Right lobe of liver (tissue), 6 donors: ENCODE results near the gene HOMER3. TPM values are rescaled to one million over a fixed set of nuclear protein-coding genes. Genes with fewer than 3 reads are reported as not detected.
A peak's percentile ranks its signal among the peaks of the same experiment; 100 is the strongest.

ENCODE experiments used
- ATAC-seq, 4 donors: fragments of 200-7000 bp; cut with Tn5 transposase; one replicate each; pipeline ENCODE4 v1.9.1; 2020; ENCODE audit warnings: mild to moderate bottlenecking in 4 of 4, moderate library complexity in 4 of 4
- DNase-seq, 3 donors: peaks; one replicate each; pipeline ENCODE4 v3.0.0-alpha.2; 2020
- H3K27ac ChIP-seq, 3 donors: fragments of 200-600 bp; one replicate each; pipeline ENCODE4 v1.8.0; 2022
- H3K27me3 ChIP-seq, 2 donors: fragments of 200-600 bp; one replicate each; pipeline ENCODE4 v1.8.0; 2022
- H3K36me3 ChIP-seq, 4 donors: fragments of 200-600 bp; sonication (generic) in 1 of 4; one replicate each; pipeline versions ENCODE4 v1.5.1 to v1.8.0; 2017 to 2022; ENCODE audit warnings: control low read depth in 1 of 4
- H3K4me1 ChIP-seq, 4 donors: fragments of 200-600 bp; sonication (generic) in 1 of 4; one replicate each; pipeline versions ENCODE4 v1.5.1 to v1.8.0; 2017 to 2022; ENCODE audit warnings: control low read depth in 1 of 4
- H3K4me3 ChIP-seq, 3 donors: fragments of 200-600 bp; one replicate each; pipeline ENCODE4 v1.8.0; 2022
- H3K9me3 ChIP-seq, 4 donors: fragments of 200-600 bp; sonication (generic) in 1 of 4; one replicate each; pipeline versions ENCODE4 v1.5.1 to v1.8.0; 2017 to 2022; ENCODE audit warnings: control low read depth in 1 of 4
- POLR2A ChIP-seq: fragments of 450-650 bp; IDR thresholded peaks from one replicate; pipeline ENCODE4 v1.6.1; 2017; ENCODE audit warnings: antibody characterized with exemption, mild to moderate bottlenecking
- WGBS: methylation state at CpG from one replicate; pipeline ENCODE4 v1.1.6; 2018; ENCODE audit warnings: low coverage, low lambda C conversion rate; ENCODE audit not compliant: insufficient coverage; ENCODE audit errors: missing lambda C conversion rate; 5-methylcytosine and 5-hydroxymethylcytosine counted together
- intact Hi-C, 2 donors: fragments of 100-400 bp; cut with DNase I; formaldehyde crosslinking; loops; one replicate each; pipeline versions ENCODE4 v1.11.2 to v1.14.1; 2022
- total RNA-seq, 6 experiments: library from RNA; depleted of rRNA in 2 of 6; stranded (reverse); fragments of >200 nt in 2 of 6; fragmentation: NEBNext Ultra II Directional in 3 of 6; extraction: Animal tissue kit (Norgen Biotek cat#: 25700) in 3 of 6; gene quantifications; one replicate each; pipeline versions ENCODE4 v1.1.0 to v1.2.4, GENCODE V29; 2016 to 2023
- TF ChIP-seq, protein P1 (sequence below), 4 donors: fragments of 200-600 bp in 3 of 4; fragments of 450-650 bp in 1 of 4; IDR thresholded peaks; one replicate each; pipeline versions ENCODE4 v1.5.1 to v1.8.0; 2016 to 2022; ENCODE audit warnings: antibody characterized with exemption in 4 of 4, mild to moderate bottlenecking in 2 of 4
- donor health status: DM: no; HTN: yes; CAD: no.
- donor health status: DM: no; HTN: no; CAD: no.
- donor health status: DM: no; HTN: no; CAD: no.
- donor health status: DM: no; HTN: yes; CAD: no.
- donor health status: DM: no; HTN: yes; CAD: no.

The HOMER3 gene
- total RNA-seq, 6 experiments from 2014 or later, result 2.3 to 4.7 (median 3.2) TPM

DNA sequence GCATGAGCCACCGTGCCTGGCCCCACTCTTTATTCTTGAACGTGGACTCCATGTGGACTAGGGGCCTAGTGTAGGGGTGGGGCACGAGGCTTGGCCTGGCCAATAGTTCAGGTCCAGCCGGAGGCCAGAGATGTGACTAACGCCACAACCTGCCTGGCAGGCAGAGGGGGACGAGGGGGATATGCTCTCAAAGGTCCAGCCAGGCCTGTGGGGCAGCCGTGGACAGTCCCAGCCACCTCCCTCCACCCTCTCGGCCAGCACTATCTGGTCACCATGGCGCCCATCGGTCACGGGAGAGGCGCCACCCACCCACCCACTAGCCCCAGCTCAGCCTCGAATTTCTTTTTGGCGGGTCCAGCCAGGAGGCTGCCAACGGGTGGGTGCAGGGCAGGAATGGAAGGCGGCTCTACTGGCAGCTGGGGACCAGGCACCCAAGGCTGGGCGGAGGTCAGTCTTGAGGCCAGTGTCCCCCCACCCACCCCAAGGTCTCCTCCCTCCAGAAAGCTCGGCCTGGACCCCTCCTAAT is 42.9 kb downstream of the HOMER3 start:
- WGBS, result 54% methylated on average over 4 of the region's 18 CpGs
- Histone ChIP-seq H3K9me3 (no peaks in the 10 kb centered on the region), H3K36me3 (peaks cover 0 to 8% (median 2%) of the 10 kb centered on the region in 4 donors), H3K4me3 (no peak overlapping the region), H3K27me3 (peaks cover 0 to 4% of the 10 kb centered on the region in 2 donors), H3K4me1 (no peaks in the 10 kb centered on the region), H3K27ac (no peak overlapping the region)
- ATAC-seq (peak in 3 of 4 donors; percentile 1 to 11 (median 6)), DNase-seq (no peak)
- no peak for TF ChIP-seq POLR2A
- TF ChIP-seq, protein P1, sequence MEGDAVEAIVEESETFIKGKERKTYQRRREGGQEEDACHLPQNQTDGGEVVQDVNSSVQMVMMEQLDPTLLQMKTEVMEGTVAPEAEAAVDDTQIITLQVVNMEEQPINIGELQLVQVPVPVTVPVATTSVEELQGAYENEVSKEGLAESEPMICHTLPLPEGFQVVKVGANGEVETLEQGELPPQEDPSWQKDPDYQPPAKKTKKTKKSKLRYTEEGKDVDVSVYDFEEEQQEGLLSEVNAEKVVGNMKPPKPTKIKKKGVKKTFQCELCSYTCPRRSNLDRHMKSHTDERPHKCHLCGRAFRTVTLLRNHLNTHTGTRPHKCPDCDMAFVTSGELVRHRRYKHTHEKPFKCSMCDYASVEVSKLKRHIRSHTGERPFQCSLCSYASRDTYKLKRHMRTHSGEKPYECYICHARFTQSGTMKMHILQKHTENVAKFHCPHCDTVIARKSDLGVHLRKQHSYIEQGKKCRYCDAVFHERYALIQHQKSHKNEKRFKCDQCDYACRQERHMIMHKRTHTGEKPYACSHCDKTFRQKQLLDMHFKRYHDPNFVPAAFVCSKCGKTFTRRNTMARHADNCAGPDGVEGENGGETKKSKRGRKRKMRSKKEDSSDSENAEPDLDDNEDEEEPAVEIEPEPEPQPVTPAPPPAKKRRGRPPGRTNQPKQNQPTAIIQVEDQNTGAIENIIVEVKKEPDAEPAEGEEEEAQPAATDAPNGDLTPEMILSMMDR (IDR thresholded peaks at IDR 0.05), result no peak
- intact Hi-C loops, result no loop called here

DNA sequence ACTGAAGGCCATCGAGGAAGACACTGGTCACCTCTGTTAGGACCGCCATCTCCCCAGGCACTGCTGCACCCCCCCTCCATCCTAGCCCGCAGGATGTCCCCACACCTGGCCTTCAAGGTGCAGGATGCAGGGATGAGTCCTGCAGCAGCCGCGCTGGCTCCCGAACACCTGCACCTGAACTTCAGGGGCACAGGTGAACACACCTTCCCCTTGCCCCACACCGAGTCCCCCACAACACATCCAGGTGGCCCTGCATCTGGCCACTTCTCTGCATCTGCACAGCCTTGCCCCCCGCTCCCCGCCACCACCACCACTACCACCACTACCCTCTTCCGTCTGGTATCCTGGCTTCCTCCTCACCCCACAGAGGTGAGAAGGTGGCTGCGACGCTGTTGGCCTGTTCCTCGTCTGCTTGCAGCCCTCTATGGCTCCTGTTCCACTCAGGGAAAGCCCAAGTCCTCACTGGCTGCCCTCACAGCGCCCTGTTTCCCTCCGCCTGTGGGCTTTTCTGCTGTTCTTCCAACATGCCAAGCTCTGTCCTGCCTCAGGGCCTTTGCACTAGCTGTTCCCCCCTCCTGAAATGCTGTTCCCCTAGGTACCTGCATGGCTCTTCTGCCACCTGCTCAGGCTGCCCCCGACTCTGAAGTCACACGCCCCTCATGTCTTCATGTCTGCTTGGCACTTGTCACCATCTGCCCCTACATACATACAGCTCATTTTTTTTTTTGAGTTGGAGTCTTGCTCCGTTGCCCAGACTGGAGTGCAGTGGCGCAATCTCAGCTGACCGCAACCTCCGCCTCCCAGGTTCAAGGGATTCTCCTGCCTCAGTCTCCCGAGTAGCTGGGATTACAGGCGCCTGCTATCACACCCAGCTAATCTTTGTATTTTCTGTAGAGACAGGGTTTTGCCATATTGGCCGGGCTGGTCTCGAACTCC is 43.7 kb downstream of the HOMER3 start:
- H3K4me3 ChIP-seq, result no peak overlapping the region
- DNase-seq (no peak), ATAC-seq (no peak)
- no peaks in the 10 kb centered on the region for H3K4me1 ChIP-seq
- TF ChIP-seq, protein P1 (IDR thresholded peaks at IDR 0.05), result no peak
- TF ChIP-seq POLR2A, result no peak
- H3K27me3 ChIP-seq, result peaks cover 0 to 4% of the 10 kb centered on the region in 2 donors
- intact Hi-C loops, result no loop called here
- H3K27ac ChIP-seq, result no peak overlapping the region
- WGBS, result 75% methylated on average over 16 of the region's 25 CpGs
- peaks cover 0 to 3% (median 0%) of the 10 kb centered on the region in 4 donors for H3K36me3 ChIP-seq
- no peaks in the 10 kb centered on the region for H3K9me3 ChIP-seq

DNA sequence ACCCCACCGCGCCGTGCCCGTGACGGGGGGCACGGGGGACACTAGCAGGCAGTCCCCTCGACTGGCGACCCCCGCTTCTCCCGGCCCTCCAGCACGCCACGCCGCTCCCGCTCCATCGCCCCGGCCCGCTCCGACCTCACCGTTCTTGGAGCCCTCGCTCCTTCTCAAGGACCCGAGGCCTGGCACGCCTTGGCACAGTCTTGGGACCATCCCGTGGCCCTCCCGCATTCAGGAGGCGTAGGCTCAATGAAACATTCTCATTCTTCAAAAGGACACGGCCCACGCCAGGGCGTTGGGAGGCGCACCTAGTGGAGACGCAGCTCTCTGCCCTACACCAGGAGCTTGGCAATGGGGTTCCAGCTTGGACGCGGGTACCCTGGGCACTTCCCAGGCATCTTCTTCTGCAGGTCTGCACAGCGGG is 44.6 kb downstream of the HOMER3 start:
- TF ChIP-seq, protein P1 (IDR thresholded peaks at IDR 0.05), result no peak
- TF ChIP-seq POLR2A, result no peak
- intact Hi-C loops, result no loop called here
- 29% methylated on average over 6 of the region's 33 CpGs for WGBS
- DNase-seq (no peak), ATAC-seq (peak in 1 of 4 donors; percentile 10)
- no peaks in the 10 kb centered on the region for H3K9me3 ChIP-seq
- peaks cover 0 to 3% (median 0%) of the 10 kb centered on the region in 4 donors for H3K36me3 ChIP-seq
- no peak overlapping the region for H3K4me3 ChIP-seq
- peaks cover 0 to 4% of the 10 kb centered on the region in 2 donors for H3K27me3 ChIP-seq
- no peak overlapping the region for H3K27ac ChIP-seq
- no peaks in the 10 kb centered on the region for H3K4me1 ChIP-seq

DNA sequence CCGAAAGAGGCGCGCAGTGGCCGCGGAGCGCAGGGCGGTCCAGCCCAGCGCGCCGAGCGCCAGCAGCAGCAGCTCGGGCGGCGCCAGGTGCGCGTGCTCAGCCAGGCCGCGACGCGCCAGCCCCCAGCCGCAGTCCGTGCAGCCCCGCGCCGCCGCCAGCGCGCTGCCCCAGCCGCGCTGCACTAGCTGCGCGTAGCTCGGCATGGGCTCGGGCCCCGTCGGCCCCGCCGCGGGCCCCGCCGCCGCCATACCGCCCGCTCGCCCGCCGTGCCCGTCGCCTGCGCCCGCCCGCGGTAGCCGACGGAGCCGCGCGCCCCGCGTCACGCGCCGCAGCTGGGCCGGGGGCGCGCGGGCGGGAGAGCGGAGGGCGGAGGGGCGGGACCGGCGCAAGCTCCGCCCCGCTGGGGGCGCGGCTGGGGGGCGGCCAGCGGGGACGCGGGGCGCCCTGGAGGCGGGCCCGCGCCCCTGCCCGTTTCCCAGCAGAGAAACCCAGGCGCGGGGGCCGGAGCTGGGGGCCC is 45.1 kb downstream of the HOMER3 start, which contains the start of gene CERS1:
CERS1 (minus strand) TSS at position 335 of the 518 bp plus-strand sequence; CDS start at position 249, 86 bp downstream.
- DNase-seq (no peak), ATAC-seq (no peak)
- peak within 1 kb of the TSS in 1 of 3 donors; percentile 24 for H3K4me3 ChIP-seq
- intact Hi-C loops, result no loop called here
- H3K36me3 ChIP-seq, result peaks cover 0 to 3% (median 0%) of the 10 kb centered on the region in 4 donors
- WGBS, result no CpG with 5 or more reads among the region's 89 CpGs
- TF ChIP-seq POLR2A, result no peak
- TF ChIP-seq, protein P1 (IDR thresholded peaks at IDR 0.05), result no peak
- no peak within 1 kb of the TSS for H3K27ac ChIP-seq
- no peaks in the 10 kb centered on the region for H3K4me1 ChIP-seq
- no peaks in the 10 kb centered on the region for H3K9me3 ChIP-seq
- peaks cover 0 to 4% of the 10 kb centered on the region in 2 donors for H3K27me3 ChIP-seq
